SIG-M5 treated with dmso at 0.1 percent for 504 hours (cell line): ENCODE measurements around the gene UCN.
"Not testable (repeated sequence)": the region's sequence is repeated elsewhere in the genome, so short reads cannot be mapped to it uniquely, and the experiment has no call there.

Experiments used
- DNase-seq: peaks from one replicate; lab custom pipeline; 2025; ENCODE audit not compliant: unreplicated experiment; lab: John Stamatoyannopoulos, UW

UCN gene

GRCh38 chr2:27308359-27308881 is at the start of gene UCN:
Gene UCN, minus strand, starts transcription at chr2:27308445. Its CDS starts 550 bp downstream, at chr2:27307895.
- DNase-seq, result no peak

DNA sequence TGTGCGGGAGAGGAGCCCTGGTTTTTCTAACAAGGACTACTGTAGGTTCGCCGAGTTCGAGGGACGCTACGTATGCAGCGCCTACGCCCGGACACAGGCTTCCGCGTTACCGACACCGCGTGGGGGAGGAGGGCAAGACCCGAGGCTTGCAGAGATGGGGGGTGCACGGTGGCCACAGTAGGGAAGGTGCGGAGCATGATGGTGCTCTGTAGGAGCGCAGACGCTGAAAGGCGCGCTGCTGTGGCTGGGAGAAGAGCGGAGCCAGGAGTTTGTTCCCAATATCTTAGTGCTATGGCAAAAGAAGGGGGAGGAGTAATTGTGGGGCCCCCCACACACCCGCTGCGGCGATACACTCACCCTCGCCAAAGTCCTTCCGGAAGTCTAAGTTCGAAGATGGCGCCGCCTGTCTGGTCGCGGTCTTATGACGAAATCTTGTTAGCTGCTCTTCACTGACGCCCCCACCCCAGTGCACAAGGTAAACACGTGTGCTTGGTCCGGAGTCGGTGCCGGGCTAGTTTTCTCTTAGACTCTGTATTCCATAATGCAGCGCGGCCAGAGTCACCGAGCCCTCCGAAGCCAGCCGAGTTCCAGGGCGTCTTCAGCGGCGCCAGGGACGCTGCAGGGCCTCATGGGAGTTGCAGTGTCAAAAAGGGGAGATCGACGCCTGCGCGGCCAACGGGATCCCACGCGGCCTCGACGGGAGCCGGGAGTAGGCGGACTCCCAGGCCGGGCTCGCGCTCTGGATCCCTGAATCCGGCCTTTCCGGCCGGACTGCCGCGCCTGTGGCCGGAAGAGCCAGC is 48.3 kb upstream of the UCN start, which contains the start of gene GTF3C2:
Gene GTF3C2, minus strand, starts transcription at position 383 of the 800 bp plus-strand sequence. CDS start 13,210 bp downstream, outside the sequence.
- peak; percentile 96 for DNase-seq

GRCh38 chr2:27356056-27356381 is 47.8 kb upstream of the UCN start:
- DNase-seq, result peak; percentile 75

GRCh38 chr2:27354597-27354927 is 46.3 kb upstream of the UCN start:
- DNase-seq, result no peak

GRCh38 chr2:27353762-27354596 is 45.7 kb upstream of the UCN start:
- DNase-seq, result no peak

DNA sequence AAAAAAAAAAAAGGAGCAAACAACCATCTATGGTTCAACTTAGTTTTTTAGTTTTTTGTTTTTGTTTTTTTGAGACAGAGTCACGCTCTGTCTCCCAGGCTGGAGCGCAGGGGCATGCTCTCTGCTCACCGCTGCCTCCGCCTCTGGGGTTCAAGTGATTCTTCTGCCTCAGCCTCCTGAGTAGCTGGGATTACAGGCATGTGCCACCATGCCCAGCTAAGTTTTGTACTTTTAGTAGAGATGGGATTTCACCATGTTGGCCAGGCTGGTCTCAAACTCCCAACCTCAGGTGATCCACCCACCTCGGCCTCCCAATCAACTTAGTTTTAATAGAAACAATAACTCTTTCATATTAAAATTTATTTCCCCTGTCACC is 45.1 kb upstream of the UCN start:
- DNase-seq, result not testable (repeated sequence)

DNA sequence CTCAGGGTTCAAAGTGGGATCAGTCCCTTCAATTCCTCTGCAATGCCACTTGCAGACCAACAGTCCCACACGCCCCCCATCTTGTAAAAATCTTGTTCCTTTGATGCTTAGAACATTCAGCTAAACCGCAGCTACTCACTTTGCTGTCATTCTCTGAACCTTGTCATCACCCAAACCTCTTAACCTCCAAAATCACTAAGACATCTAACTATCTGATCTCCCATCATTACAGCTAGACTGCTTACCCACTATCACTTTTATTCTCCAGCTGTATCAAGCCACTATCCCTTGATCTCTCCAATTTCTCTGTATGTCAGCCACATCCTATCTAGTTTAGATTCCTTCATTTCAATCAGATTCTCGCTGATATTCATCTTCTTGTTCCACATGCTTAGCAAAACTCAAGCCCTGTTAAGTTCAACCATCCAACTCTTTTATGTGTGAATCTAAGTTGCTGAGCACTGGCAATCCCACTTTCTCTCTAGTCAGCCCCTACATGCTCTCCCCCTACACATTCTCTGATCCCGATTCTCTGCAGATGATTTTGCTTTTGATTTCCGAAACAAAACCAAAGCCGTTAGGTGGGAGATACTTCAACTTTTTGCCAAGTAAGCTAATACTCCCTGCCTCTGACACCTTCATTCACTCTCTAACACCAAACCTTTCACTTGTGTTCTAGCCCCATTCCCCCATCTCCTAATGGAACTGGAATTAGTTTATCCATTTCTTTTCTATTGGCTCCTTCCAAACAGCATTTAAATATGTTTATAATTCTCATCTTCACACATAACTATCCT is 43.8 kb upstream of the UCN start:
- DNase-seq, result no peak

GRCh38 chr2:27350106-27350693 is 42.0 kb upstream of the UCN start:
- no peak for DNase-seq

DNA sequence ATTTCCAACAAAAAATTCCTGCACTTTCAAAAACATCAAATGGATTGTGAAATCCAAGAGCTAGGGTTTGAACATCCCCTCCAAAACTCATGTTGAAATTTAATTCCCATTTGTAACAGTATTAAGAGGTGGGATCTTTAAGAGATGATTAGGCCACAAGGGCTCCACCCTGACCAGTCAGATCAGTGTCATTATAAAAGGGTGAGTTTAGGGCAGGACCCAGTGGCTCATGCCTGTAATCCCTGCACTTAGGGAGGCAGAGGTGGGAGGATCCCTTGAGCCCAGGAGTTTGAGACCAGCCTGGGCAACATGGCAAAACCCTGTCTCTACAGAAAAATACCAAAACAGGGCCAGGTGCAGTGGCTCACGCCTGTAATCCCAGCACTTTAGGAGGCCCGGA is 39.4 kb upstream of the UCN start:
- no peak for DNase-seq

DNA sequence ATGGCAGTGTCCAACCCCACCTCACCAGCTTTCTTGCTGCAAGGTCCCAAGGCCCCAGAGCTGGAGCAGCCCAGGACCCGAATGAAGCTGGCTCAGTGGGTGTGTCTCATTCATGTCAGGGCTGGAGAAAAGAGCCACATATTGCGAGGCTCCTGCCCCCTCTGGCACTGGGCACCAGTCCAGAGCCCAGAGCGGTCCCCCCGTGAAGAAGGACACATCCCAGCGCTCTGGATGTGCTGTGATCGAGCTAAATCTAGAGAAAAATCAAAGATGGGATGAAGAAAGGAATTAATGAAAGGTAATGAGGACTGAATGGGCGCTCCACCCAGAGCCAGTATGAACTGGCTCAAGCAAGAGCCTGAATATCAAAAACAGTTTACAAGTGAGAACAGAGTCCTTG is 27.9 kb upstream of the UCN start:
- DNase-seq, result no peak

GRCh38 chr2:27335311-27335710 is 27.1 kb upstream of the UCN start:
- DNase-seq, result no peak

DNA sequence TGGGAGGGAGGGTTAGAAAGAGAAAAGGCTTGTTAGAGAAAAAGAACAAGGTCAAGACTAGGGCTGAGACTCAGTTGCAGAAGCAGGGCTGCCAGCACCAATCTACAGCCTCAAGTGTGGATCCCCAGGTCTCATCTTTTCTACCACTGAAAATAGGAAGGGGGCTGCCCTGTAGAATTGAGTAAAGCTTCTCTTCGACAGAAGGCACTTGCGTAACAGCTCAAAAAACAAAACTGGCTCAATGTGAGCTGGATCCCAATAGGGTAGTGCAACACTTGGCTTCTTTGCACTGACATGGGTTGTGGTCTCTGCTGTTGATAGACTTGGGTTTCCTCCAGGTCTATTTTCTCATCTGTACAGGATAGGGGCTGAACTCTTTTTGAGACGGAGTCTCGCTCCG is 16.5 kb upstream of the UCN start:
- peak; percentile 76 for DNase-seq

DNA sequence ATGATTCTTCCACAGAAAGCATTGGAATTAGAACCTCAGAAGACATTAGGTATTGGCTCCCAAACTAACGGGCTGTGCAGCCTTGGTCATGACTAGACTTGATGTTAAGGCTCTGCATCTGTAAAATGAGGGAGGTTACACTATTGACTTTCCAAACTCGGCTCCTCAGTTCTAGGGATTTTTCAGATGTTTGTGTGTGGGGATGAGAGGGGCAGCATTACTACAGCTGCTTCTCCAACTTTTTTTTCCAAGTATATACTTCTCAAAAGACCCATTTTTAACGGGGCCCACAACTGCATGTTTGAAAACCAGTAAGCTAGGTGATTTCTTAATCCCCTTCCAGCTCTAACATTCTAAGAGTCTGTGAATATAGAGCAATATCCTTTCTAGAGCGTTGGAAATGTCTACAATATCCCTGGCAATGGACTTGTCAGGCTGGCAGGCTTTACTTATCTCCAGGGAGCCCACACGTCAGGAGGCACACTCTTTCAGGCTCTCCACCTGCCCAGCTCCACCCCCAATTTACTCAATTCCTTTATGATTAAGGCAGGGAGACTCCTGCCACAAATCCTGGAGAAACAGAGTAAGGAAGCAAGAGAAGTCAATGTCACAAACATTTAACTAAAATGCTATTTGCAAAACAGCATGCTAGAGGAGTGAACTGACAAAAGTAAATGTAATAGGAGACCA is 15.5 kb upstream of the UCN start:
- peak; percentile 26 for DNase-seq

DNA sequence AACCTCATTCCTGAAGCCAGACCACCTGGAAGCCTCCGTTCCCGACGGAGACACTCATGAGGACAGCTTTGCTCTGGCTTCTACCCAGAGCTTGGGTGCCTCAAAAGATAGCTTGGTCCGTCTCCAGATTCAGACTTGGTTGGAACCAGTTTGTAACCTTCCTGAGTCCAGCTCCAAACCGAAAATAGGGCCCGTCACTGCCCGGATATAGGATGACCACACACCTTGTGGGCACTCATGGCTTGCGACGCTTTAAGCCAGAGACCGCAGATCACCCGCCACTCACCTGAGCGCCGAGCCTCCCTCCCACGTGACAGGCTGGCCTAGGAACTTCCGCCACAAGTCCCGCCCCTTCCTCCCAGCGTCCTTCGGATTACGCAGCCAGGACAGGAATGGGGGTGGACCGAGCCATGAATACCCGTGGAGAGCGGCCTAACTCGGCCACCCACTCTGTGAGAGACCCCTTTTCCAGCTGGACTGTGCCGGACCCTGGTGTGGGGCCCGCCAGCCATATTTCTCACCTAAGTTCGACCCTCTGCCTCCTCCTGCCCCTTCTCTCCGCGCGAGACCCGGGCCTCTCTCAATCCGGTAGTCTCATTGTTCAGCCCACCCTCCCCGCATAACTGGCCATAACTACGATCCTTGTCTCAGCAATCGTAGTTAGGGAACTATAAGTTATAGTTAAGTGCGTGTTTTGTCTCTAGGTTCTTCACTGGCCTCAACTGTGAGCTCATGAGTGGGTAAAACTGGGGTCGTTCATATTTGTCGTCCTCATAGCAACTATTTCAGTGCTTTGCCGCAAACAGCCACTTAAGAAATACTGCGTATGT is 14.7 kb upstream of the UCN start, which contains the start of gene MPV17:
Gene MPV17, minus strand, starts transcription at position 332 of the 830 bp plus-strand sequence. CDS start 580 bp downstream, outside the sequence.
- peak; percentile 90 for DNase-seq

GRCh38 chr2:27322301-27322765 is 14.1 kb upstream of the UCN start:
- peak; percentile 68 for DNase-seq

DNA sequence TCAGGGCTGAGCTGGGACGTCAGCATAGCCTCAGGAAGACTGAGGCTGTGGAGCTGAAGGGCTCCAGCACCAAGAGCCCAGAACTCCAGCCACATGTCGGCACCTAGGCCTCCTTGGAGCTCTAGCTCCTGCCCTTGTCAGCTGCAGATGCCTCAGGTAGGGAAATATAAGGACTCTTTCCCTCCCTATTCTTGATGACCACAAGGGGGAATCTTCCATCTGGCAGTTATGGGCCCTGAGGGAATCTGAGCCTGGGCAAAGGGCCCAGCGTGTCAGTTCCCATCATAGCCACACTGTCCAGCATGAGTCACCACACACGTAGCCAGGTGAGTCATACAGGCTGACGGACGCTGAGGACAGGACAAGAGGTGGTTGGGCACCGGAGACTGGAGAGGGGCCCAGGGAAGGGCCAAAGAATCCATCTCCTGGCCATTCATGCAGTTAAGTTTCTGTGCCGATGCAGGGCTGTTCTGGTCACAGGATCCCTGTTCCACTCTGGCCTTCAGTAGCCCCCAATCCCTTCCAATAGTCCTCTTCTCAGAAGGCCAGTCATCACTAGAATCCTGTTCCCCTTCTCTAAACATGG is 12.8 kb upstream of the UCN start:
- DNase-seq, result peak; percentile 74

DNA sequence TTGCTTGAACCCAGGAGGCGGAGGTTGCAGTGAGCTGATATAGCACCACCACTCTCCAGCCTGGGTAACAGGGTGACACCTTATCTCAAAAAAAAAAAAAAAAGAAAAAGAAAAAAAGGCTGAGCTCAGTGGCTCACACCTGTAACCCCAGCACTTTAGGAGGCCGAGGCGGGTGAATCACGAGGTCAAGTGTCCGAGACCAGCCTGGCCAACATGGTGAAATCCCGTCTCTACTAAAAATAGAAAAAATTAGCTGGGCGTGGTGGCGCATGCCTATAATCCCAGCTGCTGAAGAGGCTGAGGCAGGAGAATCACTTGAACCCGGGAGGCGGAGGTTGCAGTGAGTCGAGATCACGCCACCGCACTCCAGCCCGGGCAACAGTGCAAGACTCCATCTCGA is 11.6 kb upstream of the UCN start:
- DNase-seq, result not testable (repeated sequence)

DNA sequence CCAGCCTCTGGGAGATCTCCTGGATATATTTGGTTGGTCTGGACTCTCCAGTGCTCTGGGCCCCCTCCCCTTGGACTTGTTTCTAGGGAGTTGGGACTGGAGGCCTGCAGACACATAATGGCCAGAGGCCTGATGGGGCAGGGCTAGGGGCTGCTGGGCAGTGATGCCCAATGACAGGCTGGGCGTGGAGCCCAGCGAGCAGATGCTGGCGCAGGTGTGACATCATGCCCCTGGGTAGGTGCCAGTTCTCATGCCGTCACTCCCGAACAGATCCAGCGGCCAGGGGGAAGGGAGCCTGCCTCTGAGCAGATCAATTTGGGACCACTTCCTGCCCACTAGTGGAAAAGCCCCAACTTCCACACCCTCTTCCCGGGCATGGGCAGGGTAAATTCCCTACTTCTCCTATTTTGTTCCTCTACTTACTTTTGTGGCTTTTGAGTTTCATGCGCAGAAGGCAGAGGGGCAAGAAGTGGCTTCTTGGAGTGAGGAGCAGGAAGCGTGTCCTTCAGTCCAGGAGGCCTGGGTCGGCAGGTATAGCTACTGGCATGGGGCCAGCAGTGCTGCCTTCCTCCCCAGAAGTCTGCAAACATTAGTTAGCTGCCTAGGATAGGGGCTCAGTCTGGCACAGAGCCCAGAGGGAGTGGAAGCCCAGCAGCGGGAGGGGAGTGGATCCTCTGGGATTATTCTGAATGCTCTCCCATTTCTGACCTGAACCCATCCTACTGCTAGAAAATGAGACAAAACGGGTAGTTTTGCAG is 8.6 kb upstream of the UCN start:
- no peak for DNase-seq
